ENCODE results near the gene PKP1. TPM values are rescaled to one million over a fixed set of nuclear protein-coding genes. Genes with fewer than 3 reads are reported as not detected.

PKP1 gene
- total and polyA plus RNA-seq, 10 donors: 0.04 to 0.10 (median 0.06) TPM; not detected in 7

GRCh38 chr1:201248721-201249559, 34.4 kb upstream of the PKP1 start:
- Histone ChIP-seq H3K4me3 (no peak overlapping the region), H3K4me1 (no peaks in the 10 kb centered on the region), H3K27ac (no peak overlapping the region), H3K36me3 (no peaks in the 10 kb centered on the region), H3K9me3 (no peaks in the 10 kb centered on the region), H3K27me3 (replicated peaks in 1 of 7) (peaks cover 0 to 20% (median 0%) of the 10 kb centered on the region in 7 donors)
- intact Hi-C loops (cut with DNase I; ENCODE audit: low total_unique reads): no loop called here
- TF ChIP-seq POLR2AphosphoS5 (IDR thresholded peaks at IDR 0.05) (no peak), POLR2A (IDR thresholded peaks at IDR 0.05) (no peak)
- TF ChIP-seq, protein P1, sequence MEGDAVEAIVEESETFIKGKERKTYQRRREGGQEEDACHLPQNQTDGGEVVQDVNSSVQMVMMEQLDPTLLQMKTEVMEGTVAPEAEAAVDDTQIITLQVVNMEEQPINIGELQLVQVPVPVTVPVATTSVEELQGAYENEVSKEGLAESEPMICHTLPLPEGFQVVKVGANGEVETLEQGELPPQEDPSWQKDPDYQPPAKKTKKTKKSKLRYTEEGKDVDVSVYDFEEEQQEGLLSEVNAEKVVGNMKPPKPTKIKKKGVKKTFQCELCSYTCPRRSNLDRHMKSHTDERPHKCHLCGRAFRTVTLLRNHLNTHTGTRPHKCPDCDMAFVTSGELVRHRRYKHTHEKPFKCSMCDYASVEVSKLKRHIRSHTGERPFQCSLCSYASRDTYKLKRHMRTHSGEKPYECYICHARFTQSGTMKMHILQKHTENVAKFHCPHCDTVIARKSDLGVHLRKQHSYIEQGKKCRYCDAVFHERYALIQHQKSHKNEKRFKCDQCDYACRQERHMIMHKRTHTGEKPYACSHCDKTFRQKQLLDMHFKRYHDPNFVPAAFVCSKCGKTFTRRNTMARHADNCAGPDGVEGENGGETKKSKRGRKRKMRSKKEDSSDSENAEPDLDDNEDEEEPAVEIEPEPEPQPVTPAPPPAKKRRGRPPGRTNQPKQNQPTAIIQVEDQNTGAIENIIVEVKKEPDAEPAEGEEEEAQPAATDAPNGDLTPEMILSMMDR (IDR thresholded peaks at IDR 0.05 in 8 of 11, conservative IDR thresholded peaks at IDR 0.05 in 3 of 11): no peak
- no peak for DNase-seq
- 92 to 97% (median 93%) methylated on average over 14 of the region's 14 CpGs for WGBS, 5 donors

DNA sequence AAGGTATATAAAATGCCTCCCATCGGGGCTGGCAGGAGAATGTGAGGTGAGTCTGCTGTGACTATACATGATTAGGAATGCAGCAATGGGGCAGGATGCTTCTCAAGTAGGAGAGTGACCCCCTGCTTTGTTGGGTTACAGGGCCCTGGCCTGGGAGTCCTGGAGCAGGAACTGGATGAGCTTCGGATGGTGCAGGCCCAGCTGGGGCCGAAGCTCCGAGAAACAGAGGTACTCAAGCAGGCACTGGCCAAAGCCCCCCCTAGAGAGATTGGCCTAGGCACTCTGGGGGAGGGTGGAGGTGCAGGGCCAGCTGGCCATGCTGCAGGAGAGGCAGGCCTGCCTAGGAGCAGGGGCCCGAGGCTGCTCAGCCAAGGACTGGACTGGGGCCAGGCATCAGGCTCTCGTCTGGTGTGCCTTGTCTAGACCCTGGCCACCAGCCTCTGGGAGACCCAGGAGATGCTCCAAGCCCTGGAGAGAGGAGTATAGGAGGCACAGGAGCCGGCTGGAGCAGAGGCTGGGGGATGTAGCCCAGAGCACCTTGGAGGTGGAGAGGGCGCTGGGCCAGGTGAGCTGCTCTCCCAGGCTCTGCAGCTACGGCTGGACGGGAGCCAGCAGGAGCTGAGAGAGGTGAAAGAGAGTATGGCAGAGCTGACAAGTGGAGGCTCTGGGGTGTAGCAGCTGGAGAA, 32.8 kb upstream of the PKP1 start:
- TF ChIP-seq POLR2AphosphoS5 (IDR thresholded peaks at IDR 0.05): no peak
- no peak for TF ChIP-seq POLR2A (IDR thresholded peaks at IDR 0.05)
- TF ChIP-seq, protein P1 (IDR thresholded peaks at IDR 0.05 in 8 of 11, conservative IDR thresholded peaks at IDR 0.05 in 3 of 11): no peak
- Histone ChIP-seq H3K9me3 (no peaks in the 10 kb centered on the region), H3K4me1 (peaks cover 0 to 6% (median 0%) of the 10 kb centered on the region in 6 donors), H3K27ac (no peak overlapping the region), H3K27me3 (replicated peaks in 1 of 7) (peaks cover 0 to 19% (median 0%) of the 10 kb centered on the region in 7 donors), H3K4me3 (no peak overlapping the region), H3K36me3 (no peaks in the 10 kb centered on the region)
- no peak for DNase-seq
- intact Hi-C loops (cut with DNase I; ENCODE audit: low total_unique reads): no loop called here
- WGBS, 5 donors: 75 to 90% (median 83%) methylated on average over 9 to 10 of the region's 10 CpGs

- no peak for TF ChIP-seq POLR2AphosphoS5 (IDR thresholded peaks at IDR 0.05)
- TF ChIP-seq, protein P1 (IDR thresholded peaks at IDR 0.05 in 8 of 11, conservative IDR thresholded peaks at IDR 0.05 in 3 of 11): no peak
- no peak for TF ChIP-seq POLR2A (IDR thresholded peaks at IDR 0.05)
- no peak for DNase-seq
- no peak overlapping the region for H3K27ac ChIP-seq
- H3K4me1 ChIP-seq: peaks cover 0 to 6% (median 0%) of the 10 kb centered on the region in 6 donors
- intact Hi-C loops (cut with DNase I; ENCODE audit: low total_unique reads): no loop called here
- no peak overlapping the region for H3K4me3 ChIP-seq
- WGBS, 5 donors: 72 to 92% (median 75%) methylated on average over 2 of the region's 2 CpGs
- no peaks in the 10 kb centered on the region for H3K9me3 ChIP-seq
- no peaks in the 10 kb centered on the region for H3K36me3 ChIP-seq
- H3K27me3 ChIP-seq (replicated peaks in 1 of 7): peaks cover 0 to 21% (median 0%) of the 10 kb centered on the region in 7 donors
Measured at GRCh38 chr1:201251411-201251810, 31.9 kb upstream of the PKP1 start.
